ENCODE data around the gene INTS6L. TPM values are rescaled to one million over a fixed set of nuclear protein-coding genes. Genes with fewer than 3 reads are reported as not detected.

INTS6L gene
- total and polyA plus RNA-seq, 2 of the 8 experiments (the other 6 are each of a cell fraction or from before 2014, with no cell fraction given) = 4.1 to 5.2 TPM

DNA sequence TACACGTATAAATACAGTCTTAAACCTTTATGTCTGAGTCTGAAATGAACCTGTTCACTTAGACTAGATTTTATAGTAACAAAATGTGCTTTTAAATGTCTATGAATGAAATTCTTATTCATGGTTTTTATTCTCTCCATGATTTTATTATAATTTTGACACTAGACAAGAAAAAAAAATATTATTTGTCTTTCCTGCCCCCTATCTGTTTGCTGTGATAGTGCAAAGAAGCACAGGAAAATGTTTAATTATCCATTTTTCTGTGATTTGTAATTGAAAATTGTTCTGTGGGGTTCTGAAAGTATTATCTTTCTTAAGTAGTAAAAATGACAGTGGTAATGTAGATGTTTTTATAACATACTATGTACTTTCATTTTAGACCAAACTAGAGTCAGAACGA, 52.0 kb downstream of the INTS6L start:
- H4K8ac ChIP-seq (ENCODE audit: extremely low read depth, insufficient read depth, low read length) = no peak overlapping the region
- H3K4ac ChIP-seq (replicated peaks; ENCODE audit: insufficient read length, low read depth, low read length) = no peak overlapping the region
- H2AK5ac ChIP-seq (ENCODE audit: low read depth, low read length) = no peak overlapping the region
- H2BK20ac ChIP-seq (ENCODE audit: low read length) = no peak overlapping the region
- no peak overlapping the region for H3K23ac ChIP-seq (ENCODE audit: insufficient read length)
- no peak overlapping the region for H3K18ac ChIP-seq (ENCODE audit: extremely low read depth, low read length)
- no peaks in the 10 kb centered on the region for H3K27me3 ChIP-seq (replicated peaks in 1 of 4; ENCODE audit: control insufficient read depth in 3 of 4, extremely low read depth in 1 of 4, insufficient read depth in 3 of 4, low read length in 3 of 4)
- no peak for DNase-seq (ENCODE audit: low read depth in 1 of 2, low spot score in 2 of 2)
- H4K20me1 ChIP-seq (replicated peaks in 1 of 2; ENCODE audit: control insufficient read depth in 1 of 2, insufficient read depth in 2 of 2, low read length in 2 of 2) = no peaks in the 10 kb centered on the region
- no peak overlapping the region for H4K5ac ChIP-seq (ENCODE audit: insufficient read length, low read depth, low read length)
- no peak overlapping the region for H3K27ac ChIP-seq (ENCODE audit: low read depth, low read length)
- H3K36me3 ChIP-seq (ENCODE audit: control insufficient read depth in 2 of 4, insufficient read depth in 4 of 4, low read length in 3 of 4) = no peaks in the 10 kb centered on the region; a peak in 1 of 8 replicates
- H3K4me1 ChIP-seq (replicated peaks in 1 of 4; ENCODE audit: control insufficient read depth in 3 of 4, insufficient read depth in 4 of 4, low read length in 3 of 4) = peaks cover 0 to under 1% (median 0%) of the 10 kb centered on the region in 4 experiments; a peak in 1 of 7 replicates
- no peak for TF ChIP-seq BRCA1 (IDR thresholded peaks at IDR 0.05; ENCODE audit: low read depth, low read length)
- TF ChIP-seq POLR2AphosphoS5 (IDR thresholded peaks at IDR 0.05; ENCODE audit: low read depth, low read length) = no peak
- TF ChIP-seq CTBP2 (IDR thresholded peaks at IDR 0.05; ENCODE audit: borderline replicate concordance, insufficient read depth, insufficient read length, low read length) = no peak
- no peak for TF ChIP-seq YY1 (IDR thresholded peaks at IDR 0.05; ENCODE audit: low read depth, low read length)
- no peak for TF ChIP-seq BACH1 (IDR thresholded peaks at IDR 0.05; ENCODE audit: low read length)
- TF ChIP-seq, protein P1, sequence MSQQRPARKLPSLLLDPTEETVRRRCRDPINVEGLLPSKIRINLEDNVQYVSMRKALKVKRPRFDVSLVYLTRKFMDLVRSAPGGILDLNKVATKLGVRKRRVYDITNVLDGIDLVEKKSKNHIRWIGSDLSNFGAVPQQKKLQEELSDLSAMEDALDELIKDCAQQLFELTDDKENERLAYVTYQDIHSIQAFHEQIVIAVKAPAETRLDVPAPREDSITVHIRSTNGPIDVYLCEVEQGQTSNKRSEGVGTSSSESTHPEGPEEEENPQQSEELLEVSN (IDR thresholded peaks at IDR 0.05) = no peak
- no peak for TF ChIP-seq JUN (IDR thresholded peaks at IDR 0.05; ENCODE audit: low read depth, low read length)
- TF ChIP-seq CBX8 (IDR thresholded peaks at IDR 0.05; ENCODE audit: borderline replicate concordance, low read depth, low read length) = no peak
- TF ChIP-seq TCF12 (IDR thresholded peaks at IDR 0.05; ENCODE audit: low read depth, low read length) = no peak
- TF ChIP-seq HDAC2 (IDR thresholded peaks at IDR 0.05; ENCODE audit: borderline replicate concordance in 1 of 2, low read depth in 2 of 2, low read length in 2 of 2) = no peak
- no peak for TF ChIP-seq SAP30 (IDR thresholded peaks at IDR 0.05; ENCODE audit: insufficient read depth, insufficient replicate concordance, low read length)
- TF ChIP-seq RAD21 (IDR thresholded peaks at IDR 0.05 in 1 of 2, conservative IDR thresholded peaks at IDR 0.05 in 1 of 2; ENCODE audit: low read depth in 2 of 2, low read length in 2 of 2) = no peak
- no peak for TF ChIP-seq HDAC6 (IDR thresholded peaks at IDR 0.05; ENCODE audit: low read depth, low read length)
- no peak overlapping the region for H2AFZ ChIP-seq (ENCODE audit: low read length)
- H3K9me3 ChIP-seq (ENCODE audit: insufficient read depth in 2 of 2, low read depth in 1 of 2, low read length in 1 of 2) = no peaks in the 10 kb centered on the region
- ChIA-PET POLR2A (ENCODE audit: partially characterized antibody) (no interaction called here), CTCF (ENCODE audit: partially characterized antibody) (no interaction called here)
- 73% methylated on average over 2 of the region's 2 CpGs; no CpG with 5 or more reads in 1 of the 2 experiments for WGBS, 2 experiments (ENCODE audit: extremely low coverage in 1 of 2, insufficient coverage in 1 of 2, insufficient read length in 1 of 2, insufficient replicate concordance in 2 of 2, low coverage in 1 of 2, low lambda C conversion rate in 2 of 2, missing lambda C conversion rate in 1 of 2)
- H2BK120ac ChIP-seq (replicated peaks; ENCODE audit: low read depth, low read length) = no peak overlapping the region
- no peak for FAIRE-seq
- H2BK5ac ChIP-seq (ENCODE audit: low read depth, low read length) = no peak overlapping the region
- no peak overlapping the region for H3K14ac ChIP-seq (ENCODE audit: insufficient read length)
- no peaks in the 10 kb centered on the region for H3K79me2 ChIP-seq (ENCODE audit: control insufficient read depth in 1 of 2, insufficient read depth in 2 of 2, low read length in 2 of 2)
- no peak overlapping the region for H3K4me3 ChIP-seq (ENCODE audit: extremely low read depth in 1 of 4, insufficient read depth in 2 of 4, low read depth in 3 of 4, low read length in 4 of 4)
- H4K91ac ChIP-seq (replicated peaks; ENCODE audit: insufficient read length, low read length) = no peak overlapping the region
- H2BK12ac ChIP-seq (ENCODE audit: low read depth, low read length) = no peak overlapping the region
- no peak overlapping the region for H3K9ac ChIP-seq (replicated peaks in 1 of 4; ENCODE audit: extremely low read depth in 1 of 4, low read depth in 3 of 4, low read length in 3 of 4)
- H2BK15ac ChIP-seq (ENCODE audit: low read length) = no peak overlapping the region
- H3K56ac ChIP-seq (replicated peaks; ENCODE audit: insufficient read length, low read depth, low read length) = no peak overlapping the region
- no peaks in the 10 kb centered on the region for H3K23me2 ChIP-seq (ENCODE audit: low read depth, low read length)
- no peaks in the 10 kb centered on the region for H3K79me1 ChIP-seq (ENCODE audit: low read depth, low read length)
- H3K4me2 ChIP-seq (ENCODE audit: insufficient read depth in 1 of 2, low read depth in 2 of 2, low read length in 2 of 2) = no peak overlapping the region
